GM12878 (cell line): Measurements from ENCODE around the gene CACNA2D4. TPM values are rescaled to one million over a fixed set of nuclear protein-coding genes. Genes with fewer than 3 reads are reported as not detected.

ENCODE experiments used
- ATAC-seq: fragments of 200-7000 bp; cut with Tn5 transposase; 3 replicates; pipeline ENCODE4 v1.9.1; 2020; ENCODE audit warnings: mild to moderate bottlenecking, moderate library complexity
- BruUV-seq: library from RNA; stranded (reverse); fragments of 400-500 nt; replicated peaks from 2 replicates; lab custom pipeline; 2021; lab: Mats Ljungman, UMichigan
- CTCF ChIA-PET: fragments of 300-600 bp; sonication (Branson Sonifier 250); formaldehyde crosslinking; extraction: SDS; loops from one replicate; lab custom pipeline; 2021; ENCODE audit warnings: inconsistent platforms; lab: Yijun Ruan, JAX
- POLR2A ChIA-PET: fragments of 350-600 bp; formaldehyde crosslinking; extraction: SDS; loops from one replicate; lab custom pipeline; 2021; ENCODE audit warnings: inconsistent platforms; lab: Charles Lee
- RAD21 ChIA-PET: fragments of 300-600 bp; sonication (Branson Sonifier 250); formaldehyde crosslinking; loops from one replicate; lab custom pipeline; 2023; ENCODE audit warnings: antibody characterized with exemption; ENCODE audit not compliant: unreplicated experiment; lab: Charles Lee
- SMC1A ChIA-PET: fragments of 300-600 bp; sonication (Branson Sonifier 250); formaldehyde crosslinking; loops from one replicate; lab custom pipeline; 2023; ENCODE audit not compliant: unreplicated experiment, uncharacterized antibody; lab: Charles Lee
- DNase-seq: peaks from one replicate; pipeline ENCODE4 v3.0.0-alpha.2; 2011; ENCODE audit warnings: low read depth, low spot score
- FAIRE-seq: peaks from 3 replicates; lab custom pipeline; 2011; peaks lifted over from hg19 to GRCh38; lab: Jason Lieb, UNC
- H2AFZ ChIP-seq: 2 replicates; pipeline ENCODE4 v1.6.0; 2011; ENCODE audit warnings: low read depth, low read length, control low read depth; ENCODE audit not compliant: control insufficient read depth
- H3K27ac ChIP-seq: 2 replicates; pipeline ENCODE4 v1.5.1; 2011; ENCODE audit warnings: control low read depth; ENCODE audit not compliant: control insufficient read depth, insufficient read depth
- H3K27me3 ChIP-seq, 2 experiments: replicated peaks in 1 of 2; 2 replicates each; pipeline versions ENCODE4 v1.6.0 to v1.6.1; 2011; ENCODE audit warnings: low read length in 1 of 2; ENCODE audit not compliant: control insufficient read depth in 2 of 2, insufficient read depth in 2 of 2
- H3K36me3 ChIP-seq, 2 experiments: 2 replicates each; pipeline ENCODE4 v1.5.1; 2011; ENCODE audit warnings: low read length in 1 of 2; ENCODE audit not compliant: control insufficient read depth in 2 of 2, insufficient read depth in 2 of 2
- H3K4me1 ChIP-seq: 2 replicates; pipeline ENCODE4 v1.6.1; 2011; ENCODE audit warnings: mild to moderate bottlenecking, low read length, moderate library complexity, mixed read lengths; ENCODE audit not compliant: control insufficient read depth, insufficient read depth
- H3K4me2 ChIP-seq: 2 replicates; pipeline ENCODE4 v1.6.0; 2011; ENCODE audit warnings: control low read depth; ENCODE audit not compliant: control insufficient read depth, insufficient read depth
- H3K4me3 ChIP-seq: fragments of 200-600 bp; sonication (generic); 2 replicates; pipeline ENCODE4 v1.5.1; 2016
- H3K79me2 ChIP-seq: 2 replicates; pipeline ENCODE4 v1.6.0; 2011; ENCODE audit warnings: low read length; ENCODE audit not compliant: control insufficient read depth, insufficient read depth
- H3K9ac ChIP-seq: 2 replicates; pipeline ENCODE4 v1.8.0; 2011; ENCODE audit warnings: low read length, control low read depth, mixed read lengths; ENCODE audit not compliant: control insufficient read depth, insufficient read depth
- H3K9me3 ChIP-seq: replicated peaks from 3 replicates; pipeline ENCODE4 v1.5.1; 2011; ENCODE audit warnings: mild to moderate bottlenecking, low read length; ENCODE audit not compliant: control insufficient read depth, insufficient read depth
- H4K20me1 ChIP-seq: 2 replicates; pipeline ENCODE4 v1.6.0; 2011; ENCODE audit not compliant: control insufficient read depth, insufficient read depth
- CHD1 ChIP-seq: IDR thresholded peaks from 2 replicates; pipeline ENCODE4 v1.6.1; 2012; ENCODE audit warnings: low read depth, low read length, improper control_type of control experiment
- EP300 ChIP-seq, 2 experiments: fragments of 150-350 bp in 1 of 2; IDR thresholded peaks; 2 replicates each; pipeline ENCODE4 v1.6.1; 2011 to 2012; ENCODE audit warnings: low read depth in 2 of 2, low read length in 2 of 2, borderline replicate concordance in 1 of 2, improper control_type of control experiment in 1 of 2, inconsistent platforms in 1 of 2; ENCODE audit not compliant: control insufficient read depth in 1 of 2
- FOS ChIP-seq: IDR thresholded peaks from 3 replicates; pipeline ENCODE4 v1.6.1; 2011; ENCODE audit warnings: borderline replicate concordance; ENCODE audit not compliant: insufficient read length; ENCODE audit errors: extremely low read depth
- JUND ChIP-seq: IDR thresholded peaks from 2 replicates; pipeline ENCODE4 v1.6.1; 2012; ENCODE audit warnings: low read depth, mild to moderate bottlenecking, low read length, improper control_type of control experiment, moderate library complexity
- MAX ChIP-seq: IDR thresholded peaks from 2 replicates; pipeline ENCODE4 v1.6.1; 2012; ENCODE audit warnings: low read depth, low read length, improper control_type of control experiment
- MYC ChIP-seq: IDR thresholded peaks from 2 replicates; pipeline ENCODE4 v1.6.1; 2011; ENCODE audit warnings: mild to moderate bottlenecking, low read length, moderate library complexity, inconsistent platforms; ENCODE audit not compliant: insufficient read depth, insufficient replicate concordance, insufficient read length, severe bottlenecking
- NFYA ChIP-seq: IDR thresholded peaks from 2 replicates; pipeline ENCODE4 v1.6.1; 2011; ENCODE audit warnings: low read depth, mild to moderate bottlenecking, low read length, improper control_type of control experiment, borderline replicate concordance
- PKNOX1 ChIP-seq: fragments of 450-650 bp; IDR thresholded peaks from 2 replicates; pipeline ENCODE4 v1.6.1; 2016; ENCODE audit warnings: mild to moderate bottlenecking
- POLR2A ChIP-seq: IDR thresholded peaks from 2 replicates; pipeline ENCODE4 v1.6.1; 2011; ENCODE audit warnings: low read depth, mild to moderate bottlenecking, low read length
- RB1 ChIP-seq: fragments of 450-650 bp; formaldehyde crosslinking; IDR thresholded peaks from 2 replicates; pipeline ENCODE4 v1.6.1; 2017; ENCODE audit warnings: mild to moderate bottlenecking, borderline replicate concordance
- RUNX3 ChIP-seq: IDR thresholded peaks from 2 replicates; pipeline ENCODE4 v1.6.1; 2012; ENCODE audit warnings: low read length, inconsistent platforms
- ZNF24 ChIP-seq: fragments of 450-650 bp; IDR thresholded peaks from 2 replicates; pipeline ENCODE4 v1.6.1; 2017; ENCODE audit warnings: antibody characterized with exemption, mild to moderate bottlenecking
- ZNF274 ChIP-seq: IDR thresholded peaks from one replicate; pipeline ENCODE4 v1.8.0; 2011; ENCODE audit not compliant: insufficient read length, insufficient read depth
- ZNF687 ChIP-seq: fragments of 450-650 bp; IDR thresholded peaks from 2 replicates; pipeline ENCODE4 v1.6.1; 2017; ENCODE audit warnings: mild to moderate bottlenecking, moderate library complexity
- WGBS: methylation state at CpG from one replicate; pipeline ENCODE4 v1.1.6; 2016; ENCODE audit warnings: low lambda C conversion rate; ENCODE audit not compliant: insufficient replicate concordance, insufficient coverage; ENCODE audit errors: missing lambda C conversion rate; 5-methylcytosine and 5-hydroxymethylcytosine counted together
- in situ Hi-C: fragments of 300-500 bp; cut with MboI; formaldehyde crosslinking; loops from 9 replicates; pipeline ENCODE4 v1.14.3; 2018; ENCODE audit warnings: mixed read lengths
- intact Hi-C: fragments of 100-400 bp; cut with micrococcal nuclease; formaldehyde crosslinking; loops from one replicate; pipeline ENCODE4 v1.14.2; 2022; ENCODE audit not compliant: unreplicated experiment
- polyA plus RNA-seq, 11 experiments: library from polyadenylated mRNA; depleted of rRNA in 4 of 11; unstranded in 6 of 11; stranded (reverse) in 5 of 11; fragments of >200 nt; fragmentation: Nextera tagmentation in 4 of 11; fragmentation: Illumina TruSeq in 1 of 11; extraction: Ambion mirVana in 4 of 11; extraction: Trizol in 1 of 11; gene quantifications; 1 replicate in 1 of 11; 2 replicates in 10 of 11; pipeline versions ENCODE4 v1.2.1 to v1.2.3, GENCODE V29; 2011 to 2016; ENCODE audit warnings: inconsistent platforms in 2 of 11, missing spikeins in 2 of 11, low read depth in 1 of 11
- total RNA-seq, 4 experiments: library from RNA; depleted of rRNA in 3 of 4; stranded (reverse); fragments of >200 nt in 3 of 4; fragmentation: Illumina TruSeq in 1 of 4; extraction: Trizol in 1 of 4; gene quantifications; 2 replicates each; pipeline versions ENCODE4 v1.2.1 to v1.2.3, GENCODE V29; 2013 to 2021

The CACNA2D4 gene
- total and polyA plus RNA-seq, 10 of the 15 experiments (the other 5 are each of a cell fraction or from before 2014, with no cell fraction given) = 0.03 to 1.0 (median 0.65) TPM

- TF ChIP-seq MAX (no peak), FOS (no peak), ZNF274 (no peak), RUNX3 (no peak), RB1 (no peak)
- TF ChIP-seq, all 136 proteins: peak for 0
These were observed 9.4 kb upstream of the CACNA2D4 start (continued) for GRCh38 chr12:1927751-1928351.

- no TSS peak for BruUV-seq
- Histone ChIP-seq H3K27me3 (no peaks in the 10 kb centered on the region; a peak in 1 of 4 replicates), H3K4me1 (peaks cover 9% of the 10 kb centered on the region), H3K79me2 (no peaks in the 10 kb centered on the region), H3K9me3 (no peaks in the 10 kb centered on the region; the same call in 2 of the 3 replicates), H2AFZ (no peak overlapping the region), H3K9ac (no peak overlapping the region), H3K27ac (no peak overlapping the region), H3K36me3 (no peaks in the 10 kb centered on the region), H3K4me2 (no peak overlapping the region), H3K4me3 (no peak overlapping the region), H4K20me1 (no peaks in the 10 kb centered on the region)
- ChIA-PET POLR2A (no interaction called here), CTCF (interaction anchor here (0.7 to 4.6 kb wide), 5 partner anchors 8 to 293 kb away, joined by 3 to 43 read pairs (median 3); no protein-coding TSS in a partner anchor), RAD21 (interaction anchor here (1.6 kb wide), 2 partner anchors 13 to 136 kb away, joined by 4 to 5 read pairs; no protein-coding TSS in a partner anchor), SMC1A (interaction anchor here (3.2 kb wide), 1 partner anchor 13 kb away, joined by 14 read pairs; no protein-coding TSS in a partner anchor)
- FAIRE-seq (no peak), ATAC-seq (no peak), DNase-seq (no peak)
- intact Hi-C loops (no loop called here), in situ Hi-C loops (no loop called here)
- WGBS = 66% methylated on average over 11 of the region's 11 CpGs
- no peak for TF ChIP-seq ZNF274
- no peak for TF ChIP-seq EP300 (IDR thresholded peaks at IDR 0.05; ENCODE audit: borderline replicate concordance in 1 of 2, control insufficient read depth in 1 of 2, low read depth in 2 of 2, low read length in 2 of 2)
- no peak for TF ChIP-seq ZNF24
- TF ChIP-seq PKNOX1 = no peak
- TF ChIP-seq ZNF687 = no peak
- no peak for TF ChIP-seq MYC
- TF ChIP-seq JUND = no peak
- TF ChIP-seq POLR2A = no peak
- no peak for TF ChIP-seq NFYA
- TF ChIP-seq CHD1 = no peak
These were observed 8.7 kb upstream of the CACNA2D4 start for GRCh38 chr12:1927051-1927680.
